Omental fat pad (tissue), 4 donors: Measurements from ENCODE around the gene DENND5A. TPM values are rescaled to one million over a fixed set of nuclear protein-coding genes. Genes with fewer than 3 reads are reported as not detected.
A peak's percentile ranks its signal among the peaks of the same experiment; 100 is the strongest.
"Not testable (repeated sequence)": the region's sequence is repeated elsewhere in the genome, so short reads cannot be mapped to it uniquely, and the experiment has no call there.

Experiments used
- ATAC-seq: fragments of 150-250 bp; one replicate; pipeline ENCODE4 v1.9.1; 2016; ENCODE audit warnings: mild to moderate bottlenecking, moderate library complexity; ENCODE audit not compliant: low FRiP score
- DNase-seq: peaks from one replicate; pipeline ENCODE4 v3.0.0-alpha.2; 2019; ENCODE audit warnings: low spot score
- CTCF ChIP-seq, 3 donors: fragments of 450-650 bp; IDR thresholded peaks; one replicate each; pipeline ENCODE4 v1.5.1; 2016 to 2017; ENCODE audit warnings: antibody characterized with exemption in 3 of 3, mild to moderate bottlenecking in 3 of 3, moderate library complexity in 2 of 3
- total RNA-seq, 4 donors: library from RNA; depleted of rRNA; stranded (reverse); fragments of >200 nt; gene quantifications; one replicate each; pipeline ENCODE4 v1.1.0, GENCODE V29; 2016

The DENND5A gene
- total RNA-seq, 4 donors from 2014 or later, result 113 to 163 (median 121) TPM

GRCh38 chr11:9264316-9265210 is 587 bp downstream of the DENND5A start:
- peak; percentile 58 for DNase-seq
- TF ChIP-seq CTCF (IDR thresholded peaks at IDR 0.05), result no peak
- ATAC-seq, result peak; percentile 70

GRCh38 chr11:9263840-9264315 is 1.3 kb downstream of the DENND5A start:
- ATAC-seq (no peak), DNase-seq (no peak)
- no peak for TF ChIP-seq CTCF (IDR thresholded peaks at IDR 0.05)

DNA sequence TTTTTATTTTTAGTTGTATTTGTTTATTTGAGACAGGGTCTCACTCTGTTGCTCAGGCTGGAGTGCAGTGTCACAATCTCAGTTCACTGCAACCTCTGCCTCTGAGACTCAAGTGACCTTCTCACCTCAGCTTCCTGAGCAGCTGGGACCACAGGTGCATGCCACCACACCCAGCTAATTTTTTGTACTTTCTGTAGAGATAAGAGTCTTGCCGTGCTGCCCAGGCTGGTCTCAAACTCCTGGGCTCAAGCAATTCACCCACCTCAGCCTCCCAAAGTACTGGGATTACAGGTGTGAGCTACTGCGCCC is 4.4 kb downstream of the DENND5A start:
- not testable (repeated sequence) for ATAC-seq, DNase-seq

GRCh38 chr11:9259981-9260837 is 4.9 kb downstream of the DENND5A start:
- ATAC-seq, result no peak

DNA sequence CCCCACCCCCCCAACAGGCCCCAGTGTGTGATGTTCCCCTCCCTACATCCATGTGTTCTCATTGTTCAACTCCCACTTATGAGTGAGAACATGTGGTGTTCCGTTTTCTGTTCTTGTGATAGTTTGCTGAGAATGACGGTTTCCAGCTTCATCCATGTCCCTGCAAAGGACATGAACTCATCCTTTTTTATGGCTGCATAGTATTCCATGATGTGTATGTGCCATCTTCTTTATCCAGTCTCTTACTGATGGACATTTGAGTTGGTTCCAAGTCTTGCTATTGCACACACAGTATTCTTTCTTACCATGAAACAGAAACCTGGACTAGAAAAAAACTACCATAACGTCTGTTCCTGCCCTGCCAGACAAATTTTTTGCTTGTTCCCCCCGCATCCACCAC is 6.9 kb downstream of the DENND5A start:
- not testable (repeated sequence) for ATAC-seq, DNase-seq

More at GRCh38 chr11:9259981-9260837, 4.9 kb downstream of the DENND5A start:
- no peak for TF ChIP-seq CTCF (IDR thresholded peaks at IDR 0.05)
- no peak for DNase-seq

DNA sequence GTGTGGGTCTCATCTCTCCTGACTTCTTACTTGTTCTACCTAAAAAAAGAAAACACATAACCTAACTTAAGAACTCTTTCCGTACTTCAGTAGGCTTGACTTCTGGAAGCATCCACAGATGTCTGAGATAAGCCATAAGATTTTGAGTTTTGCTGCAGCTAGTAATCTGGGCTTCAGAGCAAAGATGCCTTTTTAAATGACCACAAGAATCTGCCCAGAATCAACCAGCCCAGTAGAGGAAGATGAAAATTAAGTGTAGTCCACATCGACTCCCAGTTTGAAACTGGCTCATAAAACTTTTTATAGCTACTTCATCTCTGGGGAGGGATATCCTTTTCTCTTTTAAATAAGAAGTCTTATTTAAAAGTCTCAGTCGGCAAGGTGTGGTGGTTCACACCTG is 10.7 kb downstream of the DENND5A start:
- TF ChIP-seq CTCF (IDR thresholded peaks at IDR 0.05), result no peak
- DNase-seq (no peak), ATAC-seq (no peak)

DNA sequence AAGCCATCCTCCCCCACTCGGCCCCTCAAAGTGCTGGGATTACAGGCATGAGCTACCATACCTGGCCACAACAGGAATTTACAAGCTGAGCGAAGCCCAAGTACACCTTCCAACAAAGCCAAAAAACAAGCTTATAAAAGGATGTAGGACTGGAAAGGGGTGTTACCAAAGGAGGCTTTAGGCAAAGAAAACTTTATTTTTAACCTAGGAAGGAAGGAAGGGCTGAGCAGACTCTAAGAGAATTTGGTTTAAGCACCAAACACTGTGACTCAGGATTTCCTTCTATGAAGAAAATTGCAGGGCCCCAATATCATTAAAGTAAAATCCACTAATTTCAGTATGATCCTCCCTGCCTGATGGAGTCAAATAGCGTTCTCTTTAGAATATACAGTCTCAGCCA is 12.1 kb downstream of the DENND5A start:
- no peak for DNase-seq
- ATAC-seq, result no peak
- TF ChIP-seq CTCF (IDR thresholded peaks at IDR 0.05), result no peak
